ENCODE data around the gene SLCO3A1.

SLCO3A1 gene

GRCh38 chr15:91973481-91973880 is 120.0 kb downstream of the SLCO3A1 start:
- no peak for DNase-seq

- no peak for DNase-seq
These were observed 120.8 kb downstream of the SLCO3A1 start for GRCh38 chr15:91974321-91974720.

- no peak for DNase-seq
These were observed 121.9 kb downstream of the SLCO3A1 start for GRCh38 chr15:91975241-91975978.

- DNase-seq, result no peak
These were observed 123.5 kb downstream of the SLCO3A1 start for GRCh38 chr15:91976966-91977365.

- no peak for DNase-seq
These were observed 127.2 kb downstream of the SLCO3A1 start for GRCh38 chr15:91980502-91981267.

DNA sequence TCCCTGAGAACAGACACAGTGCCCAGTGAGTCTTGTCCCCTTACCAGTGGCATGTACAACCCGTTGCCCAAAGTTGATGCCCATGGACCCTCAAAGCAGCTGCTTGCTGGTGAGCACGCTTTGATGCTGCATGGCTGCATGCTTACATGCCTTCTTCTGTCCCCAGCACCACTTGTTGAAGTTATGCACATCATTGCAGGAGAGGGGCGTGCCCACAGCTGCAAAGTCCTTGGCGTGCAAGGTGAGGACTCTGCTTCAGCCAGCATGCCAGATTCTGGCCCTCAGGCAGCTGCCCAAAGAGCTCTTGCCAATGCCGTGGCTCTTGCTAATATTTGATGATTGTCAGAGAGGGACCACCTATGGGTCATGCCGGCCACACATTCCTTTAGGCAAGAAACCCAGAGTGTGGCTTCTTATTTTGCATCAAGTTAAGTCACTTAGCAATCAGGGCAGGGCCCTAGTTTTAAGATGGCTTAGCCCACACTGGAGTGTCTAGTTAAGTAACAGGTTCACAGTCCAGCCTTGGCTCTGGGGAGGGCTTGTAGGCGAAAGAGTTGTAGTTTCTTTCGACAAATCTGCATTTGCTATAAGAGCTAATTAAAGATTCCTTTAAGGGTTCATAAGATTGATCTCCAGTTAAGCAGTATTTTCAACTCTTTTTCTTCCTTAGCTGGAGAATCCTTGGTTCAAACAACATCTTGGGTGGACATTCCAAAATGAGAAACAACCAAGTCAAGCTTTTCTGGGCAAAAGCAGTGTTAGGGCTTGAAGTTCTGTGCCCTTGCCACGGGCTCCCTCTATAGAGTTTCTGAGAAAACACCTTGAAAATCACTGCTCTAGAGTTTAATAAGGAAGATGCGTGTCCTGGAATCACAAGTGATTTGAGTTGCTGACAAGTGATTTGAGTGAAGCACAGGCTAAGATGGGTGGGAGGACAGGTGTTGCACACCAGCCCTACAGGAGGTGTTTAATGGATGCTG is 128.6 kb downstream of the SLCO3A1 start:
- no peak for DNase-seq

DNA sequence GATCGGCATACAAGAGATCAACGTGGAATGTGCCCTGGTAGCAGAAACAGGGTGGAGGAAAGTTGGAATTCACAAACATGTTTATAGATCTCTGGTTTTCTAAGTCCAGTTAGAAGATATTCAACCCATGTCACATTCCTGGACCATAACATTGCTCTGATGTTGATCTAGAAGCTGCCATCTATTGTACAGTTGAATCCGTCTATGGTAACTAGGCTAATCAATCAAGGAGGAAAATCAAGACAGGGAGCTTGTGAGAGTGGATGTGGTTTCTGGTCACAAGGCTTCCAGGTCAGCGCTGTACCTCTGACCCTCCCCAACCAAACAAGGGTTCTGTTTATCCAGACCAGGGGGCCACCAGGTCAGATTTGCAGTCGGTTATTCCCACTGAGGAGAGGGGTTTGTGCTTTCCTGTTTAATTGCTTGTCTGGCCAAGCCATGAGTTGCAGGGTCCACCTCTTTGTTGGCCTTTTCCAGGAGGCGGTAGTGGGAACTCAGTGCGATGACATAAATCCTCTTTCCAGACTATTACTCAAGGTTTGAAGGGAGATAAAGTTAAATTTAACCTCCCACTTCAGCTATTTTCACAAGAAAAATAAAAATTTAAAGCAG is 130.3 kb downstream of the SLCO3A1 start:
- no peak for DNase-seq

GRCh38 chr15:91985297-91985696 is 131.8 kb downstream of the SLCO3A1 start:
- no peak for DNase-seq

DNA sequence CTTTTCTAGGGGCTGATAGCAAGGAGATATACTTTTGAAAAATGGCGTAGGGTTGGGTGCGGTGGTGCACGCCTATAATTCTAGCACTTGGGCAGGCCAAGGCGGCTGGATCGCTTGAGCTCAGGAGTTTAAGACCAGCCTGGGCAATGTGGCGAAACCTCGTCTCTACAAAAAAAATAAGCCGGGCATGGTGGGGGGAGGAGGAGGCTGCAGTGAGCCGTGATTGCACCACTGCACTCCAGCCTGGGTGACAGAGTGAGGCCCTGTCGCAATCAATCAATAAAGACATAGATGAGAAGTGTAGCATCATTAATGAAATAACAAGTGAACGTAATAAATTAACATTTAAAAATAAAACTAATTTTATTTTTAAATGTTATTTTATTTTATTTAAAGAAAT is 134.6 kb downstream of the SLCO3A1 start:
- no peak for DNase-seq

GRCh38 chr15:91988655-91989054 is 135.1 kb downstream of the SLCO3A1 start:
- no peak for DNase-seq

GRCh38 chr15:91989821-91990220 is 136.3 kb downstream of the SLCO3A1 start:
- no peak for DNase-seq

GRCh38 chr15:91992945-91993344 is 139.4 kb downstream of the SLCO3A1 start:
- no peak for DNase-seq

DNA sequence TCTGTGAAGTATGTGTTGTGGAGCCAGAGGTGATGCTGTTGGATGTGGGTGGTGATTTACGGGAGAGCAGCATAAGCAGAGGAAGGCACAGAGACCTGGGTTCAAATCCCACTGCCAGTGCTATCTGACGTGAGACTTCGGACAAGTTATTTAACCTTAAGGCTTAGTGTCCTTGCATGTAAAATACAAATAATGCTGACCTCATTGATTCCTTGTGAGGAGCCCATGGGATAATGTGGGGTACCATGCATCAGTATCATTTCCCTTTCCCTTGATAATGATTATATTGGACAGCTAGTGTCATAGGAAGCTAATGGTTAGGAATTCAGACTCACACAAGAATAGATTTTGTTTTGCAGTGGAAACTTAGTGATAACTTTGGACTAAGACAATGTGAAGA is 141.6 kb downstream of the SLCO3A1 start:
- DNase-seq, result no peak

DNA sequence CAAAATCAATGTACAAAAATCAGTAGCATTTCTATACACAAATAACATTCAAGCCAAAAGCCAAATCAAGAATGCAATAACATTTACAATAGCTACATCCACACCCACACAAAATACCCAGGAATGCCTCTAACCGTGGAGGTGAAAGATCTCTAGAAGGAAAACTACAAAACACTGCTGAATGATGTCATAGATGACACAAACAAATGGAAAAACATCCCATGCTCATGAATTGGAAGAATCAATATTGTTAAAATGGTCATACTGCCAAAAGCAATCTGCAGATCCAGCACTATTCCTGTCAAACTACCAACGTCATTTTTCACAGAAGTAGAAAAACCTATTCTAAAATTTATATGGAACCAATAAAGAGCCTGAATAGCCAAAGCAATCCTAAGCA is 143.7 kb downstream of the SLCO3A1 start:
- no peak for DNase-seq

DNA sequence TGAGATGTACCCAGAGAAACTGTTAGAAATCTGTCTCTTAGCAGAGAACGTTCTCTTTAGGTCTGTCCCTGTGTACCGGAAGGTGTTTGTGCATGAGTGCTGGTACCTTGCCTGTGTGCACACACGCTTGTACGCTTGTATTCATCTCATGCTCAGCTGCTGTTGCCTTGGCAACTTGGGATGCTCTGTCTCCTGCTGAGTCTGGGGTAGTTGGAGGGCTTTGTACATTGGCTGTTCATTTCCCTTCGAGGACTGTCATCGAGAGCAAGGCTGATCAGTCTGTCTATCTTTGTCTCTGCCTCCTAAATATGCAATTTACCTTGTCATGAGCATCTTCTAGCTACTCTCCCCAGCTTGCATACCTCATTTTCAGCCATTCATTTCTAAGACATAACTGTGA is 147.2 kb downstream of the SLCO3A1 start:
- DNase-seq, result peak; percentile 12

DNA sequence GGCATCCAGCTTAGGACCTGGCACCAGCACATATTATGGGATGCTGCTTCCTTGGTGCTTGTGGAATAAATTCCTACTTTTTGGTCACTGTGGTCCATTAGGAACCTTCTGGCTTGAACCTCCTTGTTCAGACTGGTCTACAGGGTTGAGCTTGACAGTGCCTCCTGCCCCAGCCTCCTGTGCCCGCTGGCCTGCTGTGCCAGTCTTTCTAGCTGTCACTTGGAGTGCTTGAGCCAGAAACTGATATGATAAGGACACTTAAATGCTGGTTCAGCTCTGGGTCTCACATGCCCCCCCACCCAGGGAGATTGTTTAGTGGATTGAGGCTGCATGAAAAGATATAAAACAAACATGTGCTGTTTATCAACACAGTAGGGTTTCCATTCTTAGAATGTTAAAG is 147.8 kb downstream of the SLCO3A1 start:
- DNase-seq, result peak; percentile 47

DNA sequence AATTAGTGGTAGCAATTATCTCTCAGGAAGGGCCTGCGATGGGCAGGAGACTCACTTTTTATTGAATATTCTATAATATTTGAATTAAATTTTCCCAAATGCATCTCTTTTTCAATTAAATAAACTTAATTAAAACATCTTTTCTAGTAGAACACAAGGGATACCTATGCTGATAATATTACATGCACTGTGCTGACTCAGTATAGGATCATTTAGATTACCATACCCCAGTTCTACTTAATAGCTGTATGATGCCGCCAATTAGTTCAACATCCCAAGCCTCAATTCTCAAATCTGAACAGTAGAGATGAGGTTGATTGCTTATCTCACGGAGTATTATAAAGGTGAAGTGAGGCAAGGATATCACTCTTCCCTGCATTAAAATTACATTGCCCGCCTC is 149.2 kb downstream of the SLCO3A1 start:
- DNase-seq, result no peak

- no peak for DNase-seq
These were observed 150.1 kb downstream of the SLCO3A1 start for GRCh38 chr15:92003515-92004067.

DNA sequence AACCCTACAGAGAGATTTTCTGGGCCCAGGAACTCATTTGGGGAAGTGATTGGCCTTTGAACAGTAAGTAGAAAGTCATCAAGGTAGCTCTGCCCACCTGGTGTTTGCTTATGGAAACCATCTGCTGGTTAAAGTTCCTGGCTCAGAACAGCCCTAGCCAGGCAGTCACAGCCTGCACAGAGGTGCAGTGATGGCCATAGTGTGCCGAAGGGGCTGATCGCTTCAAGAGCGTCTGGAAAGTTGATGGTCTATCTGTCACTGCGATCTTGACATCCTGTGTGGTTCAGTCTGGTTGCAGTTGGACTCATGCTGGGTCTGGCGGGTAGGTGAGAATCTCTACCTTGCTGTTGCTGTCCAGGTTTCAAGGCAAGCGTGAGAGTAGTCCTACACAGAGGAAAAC is 151.6 kb downstream of the SLCO3A1 start:
- DNase-seq, result peak; percentile 55

- no peak for DNase-seq
These were observed 152.9 kb downstream of the SLCO3A1 start for GRCh38 chr15:92006186-92007028.

GRCh38 chr15:92009162-92009561 is 155.7 kb downstream of the SLCO3A1 start:
- no peak for DNase-seq

Data from NCI-H774 (cell line).